Neural cell (in vitro differentiated cells): ENCODE data around the gene UNC119B. TPM values are rescaled to one million over a fixed set of nuclear protein-coding genes. Genes with fewer than 3 reads are reported as not detected.

Source experiments
- H2AFZ ChIP-seq: fragments of 200-600, 300-800 bp; sonication (generic), shearing (Covaris generic); 2 replicates; pipeline ENCODE4 v1.6.0; 2014; ENCODE audit warnings: low read depth, mild to moderate bottlenecking, antibody characterized with exemption, low read length, moderate library complexity
- H3F3A ChIP-seq: fragments of 200-600 bp; shearing (Covaris generic); 2 replicates; pipeline ENCODE4 v1.6.1; 2016; ENCODE audit warnings: mild to moderate bottlenecking, moderate library complexity, mixed read lengths, antibody characterized with exemption, low read length; ENCODE audit not compliant: insufficient read depth, poor library complexity, severe bottlenecking
- H3K27ac ChIP-seq: fragments of 200-600, 300-800 bp; sonication (generic), shearing (Covaris generic); 2 replicates; pipeline ENCODE4 v1.5.1; 2014; ENCODE audit warnings: mild to moderate bottlenecking, low read length, moderate library complexity
- H3K27me3 ChIP-seq: fragments of 300-800, 200-600 bp; sonication (generic), shearing (Covaris generic); 2 replicates; pipeline ENCODE4 v1.6.0; 2014; ENCODE audit warnings: mild to moderate bottlenecking, low read depth, low read length, moderate library complexity; ENCODE audit not compliant: insufficient read depth
- H3K36me3 ChIP-seq: fragments of 300-800, 200-600 bp; sonication (generic), shearing (Covaris generic); 2 replicates; pipeline ENCODE4 v1.5.1; 2014; ENCODE audit warnings: mild to moderate bottlenecking, antibody characterized with exemption, low read length, moderate library complexity; ENCODE audit not compliant: insufficient read depth
- H3K4me2 ChIP-seq: fragments of 300-800, 200-600 bp; sonication (generic), shearing (Covaris generic); 2 replicates; pipeline ENCODE4 v1.6.0; 2014; ENCODE audit warnings: mild to moderate bottlenecking, low read length
- H3K4me3 ChIP-seq: fragments of 300-800, 200-600 bp; sonication (generic), shearing (Covaris generic); 2 replicates; pipeline ENCODE4 v1.5.1; 2014; ENCODE audit warnings: mild to moderate bottlenecking, low read length, moderate library complexity
- H3K79me2 ChIP-seq: fragments of 200-600 bp; shearing (Covaris generic); replicated peaks from 2 replicates; pipeline ENCODE4 v1.6.0; 2014; ENCODE audit warnings: mild to moderate bottlenecking, low read length, moderate library complexity; ENCODE audit not compliant: insufficient read depth
- H3K9ac ChIP-seq: fragments of 300-800, 200-600 bp; sonication (generic), shearing (Covaris generic); 2 replicates; pipeline ENCODE4 v1.6.1; 2016; ENCODE audit warnings: mild to moderate bottlenecking, low read length, mixed read lengths
- H3K9me2 ChIP-seq: fragments of 200-600 bp; shearing (Covaris generic); 2 replicates; pipeline ENCODE4 v1.6.1; 2016; ENCODE audit warnings: mild to moderate bottlenecking, low read length, mixed read lengths; ENCODE audit not compliant: insufficient read depth
- H3K9me3 ChIP-seq: fragments of 200-600, 300-800 bp; sonication (generic), shearing (Covaris generic); 2 replicates; pipeline ENCODE4 v1.6.1; 2016; ENCODE audit warnings: mild to moderate bottlenecking, mixed run types, low read length, moderate library complexity, mixed read lengths
- H4K20me1 ChIP-seq: fragments of 200-600 bp; shearing (Covaris generic); 2 replicates; pipeline ENCODE4 v1.6.1; 2016; ENCODE audit warnings: mild to moderate bottlenecking, mixed run types; ENCODE audit not compliant: insufficient read depth
- CTCF ChIP-seq: fragments of 450-650 bp; IDR thresholded peaks from 2 replicates; pipeline ENCODE4 v1.5.1; 2014; ENCODE audit warnings: antibody characterized with exemption, mild to moderate bottlenecking, moderate library complexity; ENCODE audit not compliant: poor library complexity, severe bottlenecking
- EP300 ChIP-seq: fragments of 450-650 bp; conservative IDR thresholded peaks from 2 replicates; pipeline ENCODE4 v1.6.1; 2014; ENCODE audit warnings: antibody characterized with exemption, mild to moderate bottlenecking, moderate library complexity; ENCODE audit not compliant: poor library complexity, severe bottlenecking
- EZH2 ChIP-seq: fragments of 200-600, 300-800 bp; shearing (Covaris generic), sonication (generic); IDR thresholded peaks from 2 replicates; pipeline ENCODE4 v1.6.1; 2014; ENCODE audit warnings: antibody characterized with exemption, low read length, borderline replicate concordance, mild to moderate bottlenecking; ENCODE audit not compliant: insufficient read depth, poor library complexity, severe bottlenecking
- MXI1 ChIP-seq: fragments of 450-650 bp; conservative IDR thresholded peaks from 2 replicates; pipeline ENCODE4 v1.6.1; 2014; ENCODE audit warnings: antibody characterized with exemption, mild to moderate bottlenecking; ENCODE audit not compliant: poor library complexity, severe bottlenecking
- POLR2AphosphoS5 ChIP-seq: IDR thresholded peaks from 2 replicates; pipeline ENCODE4 v1.6.1; 2012
- RAD21 ChIP-seq: fragments of 450-650 bp; conservative IDR thresholded peaks from 2 replicates; pipeline ENCODE4 v1.6.1; 2014; ENCODE audit warnings: antibody characterized with exemption, mild to moderate bottlenecking, moderate library complexity
- REST ChIP-seq: IDR thresholded peaks from 2 replicates; pipeline ENCODE4 v1.6.1; 2012; ENCODE audit warnings: borderline replicate concordance
- SMC3 ChIP-seq: fragments of 450-650 bp; conservative IDR thresholded peaks from 2 replicates; pipeline ENCODE4 v1.6.1; 2014; ENCODE audit warnings: antibody characterized with exemption, mild to moderate bottlenecking, moderate library complexity; ENCODE audit not compliant: poor library complexity
- TAF1 ChIP-seq: IDR thresholded peaks from 2 replicates; pipeline ENCODE4 v1.6.1; 2012; ENCODE audit warnings: low read depth
- polyA plus RNA-seq: library from polyadenylated mRNA; depleted of rRNA; stranded (reverse); fragments of >200 nt; gene quantifications from 2 replicates; pipeline ENCODE4 v1.2.3, GENCODE V29; 2014

UNC119B gene
- polyA plus RNA-seq, 1 donor from 2014 or later: 17.3 TPM

- H3K27me3 ChIP-seq: no peaks in the 10 kb centered on the region
- no peaks in the 10 kb centered on the region for H3K36me3 ChIP-seq
- no peak overlapping the region for H3K4me3 ChIP-seq
- H3K4me2 ChIP-seq: no peak overlapping the region
- no peaks in the 10 kb centered on the region for H3K9me3 ChIP-seq
- H3K9ac ChIP-seq: no peak overlapping the region
- H3K79me2 ChIP-seq: no peaks in the 10 kb centered on the region
- H2AFZ ChIP-seq: no peak overlapping the region
- H3F3A ChIP-seq: no peaks in the 10 kb centered on the region
- no peaks in the 10 kb centered on the region for H4K20me1 ChIP-seq
- H3K27ac ChIP-seq: no peak overlapping the region
- H3K9me2 ChIP-seq: no peaks in the 10 kb centered on the region
- TF ChIP-seq EZH2 (no peak), EP300 (no peak), TAF1 (no peak), POLR2AphosphoS5 (no peak), RAD21 (no peak), REST (no peak), MXI1 (no peak), CTCF (no peak), SMC3 (no peak)
Measured at GRCh38 chr12:120670667-120671066, 39.6 kb upstream of the UNC119B start.

GRCh38 chr12:120674097-120674636 lies 36.1 kb upstream of the UNC119B start:
- no peaks in the 10 kb centered on the region for H3K9me2 ChIP-seq
- no peak overlapping the region for H2AFZ ChIP-seq
- no peak overlapping the region for H3K4me3 ChIP-seq
- no peaks in the 10 kb centered on the region for H4K20me1 ChIP-seq
- H3K4me2 ChIP-seq: no peak overlapping the region
- H3K9ac ChIP-seq: no peak overlapping the region
- TF ChIP-seq CTCF (no peak), TAF1 (no peak), MXI1 (no peak), EZH2 (no peak)
- H3K27ac ChIP-seq: no peak overlapping the region
- H3K27me3 ChIP-seq: no peaks in the 10 kb centered on the region
- no peaks in the 10 kb centered on the region for H3K9me3 ChIP-seq
- H3F3A ChIP-seq: no peaks in the 10 kb centered on the region
- H3K79me2 ChIP-seq: no peaks in the 10 kb centered on the region
- H3K36me3 ChIP-seq: no peaks in the 10 kb centered on the region
